Measurements from ENCODE around the gene PDE6A.
"Not testable (repeated sequence)": the region's sequence is repeated elsewhere in the genome, so short reads cannot be mapped to it uniquely, and the experiment has no call there.

The PDE6A gene

DNA sequence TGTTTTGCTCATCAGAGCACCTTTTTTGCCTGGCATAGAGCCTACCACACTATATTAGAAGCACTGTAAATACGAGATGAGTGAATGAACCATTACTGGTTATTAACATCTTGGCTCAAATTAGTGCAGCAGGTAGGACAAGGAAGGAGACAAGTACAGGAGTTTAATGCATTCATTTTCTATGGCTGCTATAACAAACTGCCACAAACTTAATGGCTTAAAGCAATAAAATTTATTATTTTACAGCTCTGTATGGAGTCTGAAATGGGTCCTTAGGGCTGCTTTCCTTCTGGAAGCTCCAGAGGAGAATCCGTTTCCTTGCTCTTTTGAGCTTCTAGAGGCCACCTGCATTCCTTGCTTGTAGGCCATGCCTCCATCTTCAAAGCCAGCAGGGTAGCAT lies 59.1 kb downstream of the PDE6A start:
- H3K9me3 ChIP-seq (ENCODE audit: control insufficient read depth in 5 of 5, low read length in 5 of 5) = no peaks in the 10 kb centered on the region
- H3K27me3 ChIP-seq (ENCODE audit: control insufficient read depth in 5 of 5, insufficient read depth in 4 of 5, low read length in 5 of 5) = no peaks in the 10 kb centered on the region
- H3K9ac ChIP-seq (ENCODE audit: low read length in 5 of 5) = no peak overlapping the region
- no peak overlapping the region for H3K4me3 ChIP-seq (ENCODE audit: low read depth in 1 of 5, low read length in 5 of 5)
- peaks cover 0 to 1% (median 0%) of the 10 kb centered on the region in 5 donors for H3K4me1 ChIP-seq (ENCODE audit: control insufficient read depth in 5 of 5, insufficient read depth in 5 of 5, low read length in 5 of 5)
- no peak overlapping the region for H3K27ac ChIP-seq (ENCODE audit: low read depth, low read length)
- no peaks in the 10 kb centered on the region for H3K36me3 ChIP-seq (ENCODE audit: control insufficient read depth in 5 of 5, insufficient read depth in 5 of 5, low read length in 5 of 5)

DNA sequence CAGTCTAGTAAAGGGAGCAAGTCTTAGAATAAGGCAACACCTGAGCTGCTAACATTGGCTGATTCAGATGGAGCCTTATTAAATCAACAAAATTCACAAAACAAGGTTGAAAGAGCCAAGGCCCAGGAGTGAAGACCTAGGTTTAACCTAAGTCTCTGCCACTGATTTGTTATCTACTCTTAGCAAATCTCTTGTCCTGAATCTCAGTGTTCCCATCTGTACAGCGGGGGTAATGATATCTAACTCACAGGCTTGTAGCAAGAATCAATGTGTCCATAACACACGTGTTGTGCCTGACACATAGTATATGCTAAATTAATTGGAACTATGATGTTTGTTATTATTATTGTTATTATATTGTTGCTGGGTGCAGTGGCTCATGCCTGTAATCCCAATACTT lies 61.0 kb downstream of the PDE6A start:
- Histone ChIP-seq H3K27ac (ENCODE audit: low read depth, low read length) (no peak overlapping the region), H3K9ac (ENCODE audit: low read length in 5 of 5) (no peak overlapping the region), H3K36me3 (ENCODE audit: control insufficient read depth in 5 of 5, insufficient read depth in 5 of 5, low read length in 5 of 5) (no peaks in the 10 kb centered on the region), H3K4me1 (ENCODE audit: control insufficient read depth in 5 of 5, insufficient read depth in 5 of 5, low read length in 5 of 5) (peaks cover 0 to 4% (median 0%) of the 10 kb centered on the region in 5 donors), H3K4me3 (ENCODE audit: low read depth in 1 of 5, low read length in 5 of 5) (no peak overlapping the region), H3K9me3 (ENCODE audit: control insufficient read depth in 5 of 5, low read length in 5 of 5) (no peaks in the 10 kb centered on the region), H3K27me3 (ENCODE audit: control insufficient read depth in 5 of 5, insufficient read depth in 4 of 5, low read length in 5 of 5) (no peaks in the 10 kb centered on the region)

DNA sequence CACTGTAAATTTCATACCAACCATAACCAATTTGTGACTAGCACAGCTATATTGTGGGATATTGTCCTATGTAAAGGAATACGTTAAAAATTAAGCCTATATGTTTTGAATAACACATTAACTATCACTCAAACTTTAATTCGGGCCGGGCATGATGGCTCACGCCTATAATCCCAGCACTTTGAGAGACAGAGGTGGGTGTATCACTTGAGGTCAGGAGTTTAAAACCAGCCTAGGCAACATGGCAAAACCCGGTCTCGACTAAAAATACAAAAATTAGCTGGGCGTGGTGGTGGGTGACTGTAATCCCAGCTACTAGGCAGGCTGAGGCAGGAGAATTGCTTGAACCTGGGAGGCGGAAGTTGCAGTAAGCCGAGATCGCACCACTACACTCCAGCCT lies 62.0 kb downstream of the PDE6A start:
- H3K4me1 ChIP-seq (ENCODE audit: control insufficient read depth in 5 of 5, insufficient read depth in 5 of 5, low read length in 5 of 5) = peaks cover 0 to 13% (median 0%) of the 10 kb centered on the region in 5 donors
- not testable (repeated sequence) for H3K9ac ChIP-seq (ENCODE audit: low read length in 5 of 5); H3K9me3 ChIP-seq (ENCODE audit: control insufficient read depth in 5 of 5, low read length in 5 of 5); H3K27me3 ChIP-seq (ENCODE audit: control insufficient read depth in 5 of 5, insufficient read depth in 4 of 5, low read length in 5 of 5); H3K4me3 ChIP-seq (ENCODE audit: low read depth in 1 of 5, low read length in 5 of 5); H3K27ac ChIP-seq (ENCODE audit: low read depth, low read length); H3K36me3 ChIP-seq (ENCODE audit: control insufficient read depth in 5 of 5, insufficient read depth in 5 of 5, low read length in 5 of 5)

DNA sequence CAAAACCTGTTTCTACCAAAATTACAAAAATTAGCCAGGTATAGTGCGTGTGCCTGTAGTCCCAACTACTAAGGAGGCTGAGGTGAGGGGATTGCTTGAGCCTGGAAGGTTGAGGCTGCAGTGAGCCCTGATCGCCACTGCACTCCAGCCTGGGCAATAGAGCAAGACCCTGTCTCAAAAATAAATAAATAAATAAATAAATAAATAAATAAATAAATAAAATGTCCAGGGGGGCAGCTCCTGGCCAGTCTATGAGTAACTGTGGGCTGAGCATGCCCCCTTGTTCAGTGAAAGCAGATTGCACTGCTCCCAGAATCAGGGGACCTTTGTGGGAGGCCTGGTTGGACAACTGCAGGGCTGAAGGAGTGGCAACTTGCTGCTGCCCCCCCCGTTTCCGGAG lies 62.7 kb downstream of the PDE6A start:
- Histone ChIP-seq H3K27ac (ENCODE audit: low read depth, low read length) (no peak overlapping the region), H3K4me1 (ENCODE audit: control insufficient read depth in 5 of 5, insufficient read depth in 5 of 5, low read length in 5 of 5) (peaks cover 0 to 16% (median 0%) of the 10 kb centered on the region in 5 donors), H3K9ac (ENCODE audit: low read length in 5 of 5) (no peak overlapping the region), H3K36me3 (ENCODE audit: control insufficient read depth in 5 of 5, insufficient read depth in 5 of 5, low read length in 5 of 5) (no peaks in the 10 kb centered on the region), H3K9me3 (ENCODE audit: control insufficient read depth in 5 of 5, low read length in 5 of 5) (no peaks in the 10 kb centered on the region), H3K27me3 (ENCODE audit: control insufficient read depth in 5 of 5, insufficient read depth in 4 of 5, low read length in 5 of 5) (no peaks in the 10 kb centered on the region), H3K4me3 (ENCODE audit: low read depth in 1 of 5, low read length in 5 of 5) (no peak overlapping the region)

DNA sequence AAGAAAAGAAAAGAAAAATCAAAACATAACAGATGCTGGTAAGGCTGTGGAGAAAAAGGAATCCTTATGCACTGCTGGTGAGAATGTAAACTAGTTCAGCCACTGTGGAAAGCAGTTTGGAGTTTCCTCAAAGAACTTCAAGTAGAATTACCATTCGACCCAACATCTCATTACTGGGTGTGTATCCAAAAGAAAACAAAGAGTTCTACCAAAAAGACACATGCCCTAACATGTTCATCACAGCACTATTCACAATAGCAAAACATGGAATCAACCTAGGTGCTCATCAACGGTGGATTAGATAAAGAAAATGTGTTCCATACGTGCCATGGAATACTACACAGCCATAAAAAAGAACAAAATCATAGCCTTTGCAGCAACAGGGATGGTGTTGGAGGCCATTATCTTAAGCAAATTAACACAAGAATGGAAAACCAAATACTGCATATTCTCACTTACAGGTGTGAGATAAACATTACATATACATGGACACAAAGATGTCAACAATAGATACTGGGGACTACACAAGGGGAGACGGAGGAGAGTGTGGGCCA lies 63.4 kb downstream of the PDE6A start:
- Histone ChIP-seq H3K9me3 (ENCODE audit: control insufficient read depth in 5 of 5, low read length in 5 of 5) (no peaks in the 10 kb centered on the region), H3K27ac (ENCODE audit: low read depth, low read length) (no peak overlapping the region)

DNA sequence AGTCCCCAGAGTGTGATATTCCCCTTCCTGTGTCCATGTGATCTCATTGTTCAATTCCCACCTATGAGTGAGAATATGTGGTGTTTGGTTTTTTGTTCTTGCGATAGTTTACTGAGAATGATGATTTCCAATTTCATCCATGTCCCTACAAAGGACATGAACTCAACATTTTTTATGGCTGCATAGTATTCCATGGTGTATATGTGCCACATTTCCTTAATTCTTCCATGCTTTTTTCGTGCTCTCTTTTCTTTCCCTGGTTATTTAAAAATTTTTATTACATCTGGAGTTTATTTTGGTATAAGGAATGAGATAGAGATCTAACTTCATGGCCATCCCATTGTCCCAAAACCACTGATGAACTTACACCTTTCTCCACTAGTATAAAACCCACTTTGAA lies 65.0 kb downstream of the PDE6A start:
- not testable (repeated sequence) for H3K36me3 ChIP-seq (ENCODE audit: control insufficient read depth in 5 of 5, insufficient read depth in 5 of 5, low read length in 5 of 5); H3K27ac ChIP-seq (ENCODE audit: low read depth, low read length); H3K9me3 ChIP-seq (ENCODE audit: control insufficient read depth in 5 of 5, low read length in 5 of 5); H3K27me3 ChIP-seq (ENCODE audit: control insufficient read depth in 5 of 5, insufficient read depth in 4 of 5, low read length in 5 of 5); H3K4me3 ChIP-seq (ENCODE audit: low read depth in 1 of 5, low read length in 5 of 5); H3K9ac ChIP-seq (ENCODE audit: low read length in 5 of 5)
- H3K4me1 ChIP-seq (ENCODE audit: control insufficient read depth in 5 of 5, insufficient read depth in 5 of 5, low read length in 5 of 5) = peaks cover 0 to 16% (median 0%) of the 10 kb centered on the region in 5 donors

More for the DNA sequence above, 63.4 kb downstream of the PDE6A start:
- H3K27me3 ChIP-seq (ENCODE audit: control insufficient read depth in 5 of 5, insufficient read depth in 4 of 5, low read length in 5 of 5) = no peaks in the 10 kb centered on the region
- peaks cover 0 to 16% (median 0%) of the 10 kb centered on the region in 5 donors for H3K4me1 ChIP-seq (ENCODE audit: control insufficient read depth in 5 of 5, insufficient read depth in 5 of 5, low read length in 5 of 5)
- no peak overlapping the region for H3K9ac ChIP-seq (ENCODE audit: low read length in 5 of 5)
- H3K4me3 ChIP-seq (ENCODE audit: low read depth in 1 of 5, low read length in 5 of 5) = no peak overlapping the region
- H3K36me3 ChIP-seq (ENCODE audit: control insufficient read depth in 5 of 5, insufficient read depth in 5 of 5, low read length in 5 of 5) = no peaks in the 10 kb centered on the region

DNA sequence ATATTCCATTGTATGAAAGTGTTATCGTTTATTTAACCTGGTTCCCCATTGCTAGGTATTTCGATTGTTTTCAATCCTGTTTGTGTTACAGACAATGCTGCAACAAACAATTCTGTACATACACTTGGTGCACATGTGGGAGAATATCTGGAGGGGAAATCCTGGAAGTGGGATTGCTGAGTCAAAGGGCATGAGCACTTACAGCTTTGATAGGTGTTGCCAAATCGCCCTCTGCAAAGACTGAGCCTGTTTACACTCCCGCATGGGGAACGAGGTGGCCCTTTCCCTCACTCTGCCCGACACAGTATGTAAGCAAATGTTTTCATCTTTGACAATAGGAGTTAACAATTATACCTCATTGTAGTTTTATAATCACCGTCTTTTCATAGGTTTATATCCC lies 66.2 kb downstream of the PDE6A start:
- peak overlapping the region in 1 of 5 donors; percentile 25 for H3K4me3 ChIP-seq (ENCODE audit: low read depth in 1 of 5, low read length in 5 of 5)

DNA sequence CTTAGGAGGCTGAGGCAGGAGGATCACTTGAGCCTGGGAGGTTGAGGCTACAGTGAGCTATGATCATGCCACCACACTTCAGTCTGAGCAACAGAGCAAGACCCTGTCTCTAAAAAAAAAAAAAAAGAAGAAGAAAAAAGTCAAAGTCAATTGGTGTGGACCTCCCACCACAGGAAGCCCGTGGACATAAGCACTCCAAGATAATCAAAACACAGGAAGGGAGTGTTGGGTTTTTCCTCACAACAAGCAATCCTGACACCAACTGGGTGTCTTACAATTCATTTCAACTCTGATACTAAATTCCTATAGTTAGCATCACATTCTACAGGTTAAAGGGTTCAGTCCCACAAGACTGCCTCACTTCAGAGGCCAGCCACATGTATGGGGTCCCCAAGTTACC lies 70.7 kb downstream of the PDE6A start:
- no peak overlapping the region for H3K27ac ChIP-seq (ENCODE audit: low read depth, low read length)
- peaks cover 0 to 27% (median 5%) of the 10 kb centered on the region in 5 donors for H3K4me1 ChIP-seq (ENCODE audit: control insufficient read depth in 5 of 5, insufficient read depth in 5 of 5, low read length in 5 of 5)
- H3K4me3 ChIP-seq (ENCODE audit: low read depth in 1 of 5, low read length in 5 of 5) = no peak overlapping the region
- no peaks in the 10 kb centered on the region for H3K9me3 ChIP-seq (ENCODE audit: control insufficient read depth in 5 of 5, low read length in 5 of 5)
- H3K27me3 ChIP-seq (ENCODE audit: control insufficient read depth in 5 of 5, insufficient read depth in 4 of 5, low read length in 5 of 5) = no peaks in the 10 kb centered on the region
- no peak overlapping the region for H3K9ac ChIP-seq (ENCODE audit: low read length in 5 of 5)
- H3K36me3 ChIP-seq (ENCODE audit: control insufficient read depth in 5 of 5, insufficient read depth in 5 of 5, low read length in 5 of 5) = no peaks in the 10 kb centered on the region

More for the DNA sequence above, 66.2 kb downstream of the PDE6A start:
- Histone ChIP-seq H3K4me1 (ENCODE audit: control insufficient read depth in 5 of 5, insufficient read depth in 5 of 5, low read length in 5 of 5) (peaks cover 0 to 20% (median 0%) of the 10 kb centered on the region in 5 donors), H3K9ac (ENCODE audit: low read length in 5 of 5) (no peak overlapping the region), H3K27ac (ENCODE audit: low read depth, low read length) (no peak overlapping the region), H3K9me3 (ENCODE audit: control insufficient read depth in 5 of 5, low read length in 5 of 5) (no peaks in the 10 kb centered on the region), H3K27me3 (ENCODE audit: control insufficient read depth in 5 of 5, insufficient read depth in 4 of 5, low read length in 5 of 5) (no peaks in the 10 kb centered on the region), H3K36me3 (ENCODE audit: control insufficient read depth in 5 of 5, insufficient read depth in 5 of 5, low read length in 5 of 5) (no peaks in the 10 kb centered on the region)

DNA sequence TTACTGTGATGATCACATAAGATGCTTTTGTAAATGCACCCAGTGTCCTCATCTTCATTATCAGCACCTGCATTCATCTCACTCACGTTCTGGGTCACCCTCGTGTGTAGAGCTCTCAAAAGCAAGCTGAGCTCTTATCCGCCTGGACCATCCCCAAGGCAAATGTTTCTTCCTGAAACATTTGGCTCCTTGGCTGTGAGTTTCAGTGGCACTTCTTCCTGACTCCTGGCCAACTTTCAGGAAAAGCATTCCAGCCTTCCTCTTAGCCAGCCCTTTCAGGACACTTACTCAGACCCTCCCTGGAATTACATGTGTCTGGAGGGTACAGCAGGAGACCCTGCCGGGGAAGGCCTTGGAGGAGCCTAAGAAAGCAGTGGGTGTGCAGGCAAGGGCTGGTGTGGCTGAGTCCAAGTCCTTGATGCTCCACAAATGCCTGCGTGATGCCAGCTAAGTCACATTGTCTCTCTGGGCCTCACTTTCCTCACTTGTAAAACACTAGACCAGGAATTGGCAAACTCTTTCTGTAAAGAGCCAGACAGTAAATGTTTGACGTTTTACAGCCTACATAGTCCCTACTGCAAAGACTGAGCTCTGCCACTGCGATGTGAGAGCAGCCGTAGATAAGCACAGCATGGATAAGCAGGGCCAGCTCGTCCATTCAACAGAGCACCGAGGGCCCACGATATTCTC lies 72.1 kb downstream of the PDE6A start:
- Histone ChIP-seq H3K36me3 (ENCODE audit: control insufficient read depth in 5 of 5, insufficient read depth in 5 of 5, low read length in 5 of 5) (no peaks in the 10 kb centered on the region), H3K4me1 (ENCODE audit: control insufficient read depth in 5 of 5, insufficient read depth in 5 of 5, low read length in 5 of 5) (peaks cover 0 to 14% (median 5%) of the 10 kb centered on the region in 5 donors)

DNA sequence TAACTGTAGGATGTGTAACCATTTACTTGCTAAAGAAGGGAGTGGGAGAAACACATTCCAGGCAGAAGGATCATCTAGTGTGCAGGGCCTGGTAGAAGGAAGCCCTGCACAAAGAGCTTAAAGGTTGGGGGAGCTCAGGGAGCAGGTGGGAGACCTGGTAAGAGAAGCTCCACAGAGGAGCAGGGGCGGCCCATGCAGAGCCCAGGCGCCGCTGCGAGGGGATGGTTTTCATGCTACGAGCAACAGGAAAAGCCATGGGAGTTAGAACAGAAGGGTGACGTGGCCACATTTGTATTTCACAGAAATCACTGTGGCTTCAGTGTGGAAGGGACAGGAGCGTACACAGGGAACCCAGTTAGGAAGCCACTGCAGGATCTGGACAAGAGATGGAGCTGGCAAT lies 73.1 kb downstream of the PDE6A start:
- Histone ChIP-seq H3K27me3 (ENCODE audit: control insufficient read depth in 5 of 5, insufficient read depth in 4 of 5, low read length in 5 of 5) (no peaks in the 10 kb centered on the region), H3K27ac (ENCODE audit: low read depth, low read length) (no peak overlapping the region), H3K36me3 (ENCODE audit: control insufficient read depth in 5 of 5, insufficient read depth in 5 of 5, low read length in 5 of 5) (no peaks in the 10 kb centered on the region), H3K4me3 (ENCODE audit: low read depth in 1 of 5, low read length in 5 of 5) (no peak overlapping the region), H3K9ac (ENCODE audit: low read length in 5 of 5) (no peak overlapping the region), H3K9me3 (ENCODE audit: control insufficient read depth in 5 of 5, low read length in 5 of 5) (no peaks in the 10 kb centered on the region), H3K4me1 (ENCODE audit: control insufficient read depth in 5 of 5, insufficient read depth in 5 of 5, low read length in 5 of 5) (peaks cover 0 to 13% (median 5%) of the 10 kb centered on the region in 5 donors)

More for the DNA sequence above, 72.1 kb downstream of the PDE6A start:
- Histone ChIP-seq H3K27me3 (ENCODE audit: control insufficient read depth in 5 of 5, insufficient read depth in 4 of 5, low read length in 5 of 5) (no peaks in the 10 kb centered on the region), H3K4me3 (ENCODE audit: low read depth in 1 of 5, low read length in 5 of 5) (no peak overlapping the region), H3K9ac (ENCODE audit: low read length in 5 of 5) (no peak overlapping the region), H3K27ac (ENCODE audit: low read depth, low read length) (no peak overlapping the region), H3K9me3 (ENCODE audit: control insufficient read depth in 5 of 5, low read length in 5 of 5) (no peaks in the 10 kb centered on the region)
